Liver (tissue), 3 donors: Measurements from ENCODE around the gene APOL6.

Source experiments
- CTCF ChIP-seq: fragments of 150-350 bp; IDR thresholded peaks from 2 replicates; pipeline ENCODE4 v1.5.1; 2017; ENCODE audit warnings: improper control_type of control experiment, low read depth, low read length; ENCODE audit not compliant: missing input control
- FOXA1 ChIP-seq: IDR thresholded peaks from 2 replicates; pipeline ENCODE4 v1.6.1; 2016; ENCODE audit warnings: antibody characterized with exemption
- RXRA ChIP-seq, 2 donors: IDR thresholded peaks; 2 replicates each; pipeline ENCODE4 v1.6.1; 2017 to 2018; ENCODE audit warnings: antibody characterized with exemption in 2 of 2, mild to moderate bottlenecking in 1 of 2
- YY1 ChIP-seq: IDR thresholded peaks from 2 replicates; pipeline ENCODE4 v1.6.1; 2016; ENCODE audit warnings: antibody characterized with exemption, mild to moderate bottlenecking
- donor health status: healthy.
- donor health status: healthy.

- TF ChIP-seq CTCF, result no peak
- no peak for TF ChIP-seq YY1
- TF ChIP-seq FOXA1, result no peak
- TF ChIP-seq RXRA (IDR thresholded peaks at IDR 0.05), result no peak
Observed at GRCh38 chr22:35711336-35711735, 63.1 kb downstream of the APOL6 start.
